Stimulated activated CD8-positive, alpha-beta memory T cell treated with anti-CD3 and anti-CD28 coated beads, Interleukin-15, amount 100 ng/mL, for 1 hour (primary cell): ENCODE results near the gene PRKG1.
"Not testable (repeated sequence)": the region's sequence is repeated elsewhere in the genome, so short reads cannot be mapped to it uniquely, and the experiment has no call there.

Source experiments
- DNase-seq: peaks from one replicate; pipeline ENCODE4 v3.0.0-alpha.2; 2020; ENCODE audit warnings: low read depth

PRKG1 gene

DNA sequence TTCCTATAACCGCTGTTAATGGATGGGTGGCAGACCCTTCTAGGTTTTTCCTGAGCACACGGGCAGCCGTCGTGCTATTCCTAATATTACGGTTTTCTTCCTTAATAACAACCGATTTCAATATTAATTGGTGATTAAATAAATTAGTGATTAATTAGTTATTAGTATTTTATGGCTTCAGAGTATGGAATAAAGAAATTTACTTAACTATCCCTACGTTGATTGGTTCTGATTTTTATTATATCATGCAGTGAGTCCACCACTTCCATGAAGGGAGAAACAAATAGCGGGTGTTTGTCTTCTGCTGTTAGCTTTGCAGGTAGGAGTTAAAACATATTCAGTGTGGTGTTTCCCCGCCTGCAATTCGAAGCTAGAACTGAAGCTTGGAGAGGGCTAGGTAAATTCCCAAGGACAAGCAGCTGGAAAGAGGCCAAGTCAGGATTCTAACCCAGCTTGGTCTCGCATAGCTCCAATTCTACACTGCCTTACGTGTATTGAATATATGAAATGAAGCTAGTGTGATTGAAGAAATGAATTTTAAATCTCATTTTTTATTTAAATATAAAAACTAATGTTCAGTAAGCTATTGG is 626.0 kb downstream of the PRKG1 start:
- no peak for DNase-seq

DNA sequence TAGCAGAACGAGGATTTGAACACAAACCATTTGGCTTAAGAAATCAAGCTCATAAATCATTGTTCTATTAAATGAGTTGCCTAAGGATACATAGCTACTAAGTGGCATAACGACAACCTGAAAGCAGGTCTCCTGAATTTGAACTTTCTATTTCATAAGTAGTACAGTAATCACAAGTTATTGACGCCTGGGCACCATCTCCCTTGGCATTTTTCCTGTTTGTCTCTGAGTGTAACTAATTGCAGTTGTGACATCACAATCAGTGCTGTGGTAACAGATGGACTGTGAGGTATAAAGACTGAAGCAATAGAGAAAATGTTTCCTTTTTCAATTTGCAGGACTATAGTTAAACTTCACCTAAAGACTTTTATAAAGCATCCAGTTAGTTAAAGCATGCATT is 631.5 kb downstream of the PRKG1 start:
- DNase-seq, result no peak

DNA sequence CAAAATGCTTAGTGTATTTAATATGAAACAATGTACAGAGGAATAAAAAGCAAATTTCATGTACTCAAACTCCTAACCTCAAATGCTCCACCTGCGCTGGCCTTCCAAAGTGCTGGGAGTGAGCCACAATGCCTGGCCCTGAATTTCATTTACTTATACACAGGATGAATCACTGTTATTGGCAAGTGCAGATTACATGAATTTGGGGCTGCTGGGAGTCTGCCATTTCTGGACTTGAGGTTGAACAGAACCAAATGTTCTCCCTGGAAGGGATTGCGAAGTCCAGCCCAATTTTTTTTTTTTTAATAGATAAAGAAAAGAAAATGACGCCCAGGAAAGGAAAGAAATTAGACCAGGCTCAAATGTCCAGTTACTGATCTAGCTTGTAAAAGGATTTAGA is 631.9 kb downstream of the PRKG1 start:
- DNase-seq, result no peak

DNA sequence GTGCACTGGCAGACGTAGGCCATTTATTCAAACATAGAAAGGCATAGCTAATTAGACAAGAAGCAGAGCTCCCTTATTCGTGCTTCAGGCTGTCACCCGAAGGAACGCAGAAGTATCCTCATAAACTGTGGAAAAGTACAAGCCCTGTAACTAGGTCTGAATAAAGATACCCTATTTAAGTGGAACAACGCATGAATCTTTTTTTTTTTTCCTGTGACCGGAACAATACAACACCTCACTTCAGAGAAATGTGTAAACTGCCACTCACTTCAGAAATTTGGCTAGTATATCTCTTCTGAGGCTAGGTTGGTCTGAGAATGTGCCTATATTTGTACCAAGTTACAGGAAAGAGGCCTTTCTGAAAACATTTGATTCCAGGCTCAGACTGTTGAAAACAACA is 633.1 kb downstream of the PRKG1 start:
- no peak for DNase-seq

DNA sequence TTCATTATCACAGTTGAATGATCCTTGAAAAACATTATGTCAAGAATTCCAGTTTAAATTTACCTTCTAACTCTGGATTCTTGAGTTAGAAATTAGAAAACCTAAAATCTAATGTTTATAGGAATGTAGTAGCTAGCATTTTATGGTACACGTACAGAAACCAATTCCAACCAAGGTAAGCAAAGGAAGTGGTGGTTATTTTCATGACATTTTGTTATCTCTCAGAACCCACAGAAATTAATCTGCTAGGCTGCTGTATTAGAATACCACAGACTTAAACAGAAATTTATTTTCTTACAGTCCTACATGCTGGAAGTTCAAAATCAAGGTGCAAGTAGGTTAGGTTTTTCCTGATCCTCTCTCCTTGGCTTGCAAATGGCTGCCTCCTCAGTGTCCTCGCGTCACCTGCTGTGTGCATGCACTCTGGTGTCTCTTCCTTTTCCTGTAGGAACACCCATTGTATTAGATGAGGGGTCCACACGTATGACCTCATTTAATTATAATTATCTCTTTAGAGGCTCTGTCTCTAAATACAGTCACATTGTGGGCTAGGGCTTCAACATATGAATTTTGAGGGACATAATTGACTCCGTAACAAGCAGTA is 633.6 kb downstream of the PRKG1 start:
- DNase-seq, result no peak

DNA sequence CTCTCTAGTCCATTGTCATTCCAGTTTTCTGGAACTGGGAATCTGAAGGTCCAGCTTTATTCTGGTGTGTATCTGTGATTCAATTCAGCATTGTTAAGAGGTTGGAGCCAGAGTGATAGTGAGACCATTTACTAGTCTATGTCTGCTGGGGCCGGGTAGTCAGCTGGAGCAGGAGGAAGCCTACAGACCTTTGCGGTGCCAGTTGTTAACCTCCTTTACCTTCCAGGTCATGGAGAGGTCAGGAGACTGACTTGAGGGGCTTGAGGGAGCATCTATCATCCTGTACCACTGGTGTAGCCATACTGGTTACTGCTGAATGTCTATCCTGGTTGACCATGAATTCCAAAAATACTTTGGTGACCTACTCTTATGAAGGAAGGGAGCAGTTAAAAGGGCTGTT is 634.3 kb downstream of the PRKG1 start:
- no peak for DNase-seq

DNA sequence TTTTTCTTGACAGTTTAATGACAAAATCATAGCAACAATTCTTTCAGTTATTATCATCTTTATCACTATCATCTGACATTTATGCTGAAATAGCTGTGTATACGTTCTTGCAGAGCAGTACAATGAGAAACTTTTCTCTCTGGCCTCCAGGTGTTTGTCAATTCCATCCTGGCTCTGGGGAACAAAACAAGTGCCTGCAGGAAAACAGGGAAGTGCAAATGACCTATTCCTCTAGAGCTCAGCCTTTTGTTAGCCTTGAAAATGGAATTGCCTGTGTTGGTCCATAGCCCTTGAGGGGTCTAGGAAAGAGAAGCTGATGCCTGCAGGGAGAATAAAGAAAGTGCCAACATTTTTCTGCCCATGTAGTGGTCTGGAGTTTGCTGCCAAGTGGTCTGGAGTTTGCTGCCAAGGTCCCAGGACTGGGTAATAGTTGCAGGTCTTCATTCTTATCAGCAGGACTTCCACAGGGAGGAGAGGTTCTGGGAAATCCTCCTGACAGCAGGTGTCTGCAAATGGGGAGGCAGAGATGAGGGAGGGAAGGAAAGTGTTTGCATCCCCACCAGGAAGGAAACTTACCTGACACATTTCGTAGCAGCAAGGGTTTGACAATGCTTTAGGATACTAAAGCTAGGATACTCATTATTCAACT is 635.2 kb downstream of the PRKG1 start:
- no peak for DNase-seq

DNA sequence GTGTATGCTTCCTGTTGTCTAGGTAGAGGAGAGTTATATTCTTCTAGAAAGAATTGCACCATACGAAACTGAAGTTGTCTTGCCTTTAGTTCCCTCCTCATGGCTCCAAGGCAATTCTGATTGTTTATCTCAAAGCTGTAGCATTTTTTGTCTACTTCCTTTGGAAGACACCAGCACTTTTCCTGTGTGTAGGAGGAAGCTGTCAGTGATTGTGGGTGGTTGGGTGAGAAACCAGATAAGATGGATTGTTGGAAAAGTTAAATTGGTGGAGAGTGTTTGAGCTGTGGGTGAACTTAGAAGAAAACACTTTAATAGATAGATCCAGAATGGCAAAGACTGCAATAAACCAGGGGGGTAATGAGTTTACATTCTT is 637.2 kb downstream of the PRKG1 start:
- no peak for DNase-seq

DNA sequence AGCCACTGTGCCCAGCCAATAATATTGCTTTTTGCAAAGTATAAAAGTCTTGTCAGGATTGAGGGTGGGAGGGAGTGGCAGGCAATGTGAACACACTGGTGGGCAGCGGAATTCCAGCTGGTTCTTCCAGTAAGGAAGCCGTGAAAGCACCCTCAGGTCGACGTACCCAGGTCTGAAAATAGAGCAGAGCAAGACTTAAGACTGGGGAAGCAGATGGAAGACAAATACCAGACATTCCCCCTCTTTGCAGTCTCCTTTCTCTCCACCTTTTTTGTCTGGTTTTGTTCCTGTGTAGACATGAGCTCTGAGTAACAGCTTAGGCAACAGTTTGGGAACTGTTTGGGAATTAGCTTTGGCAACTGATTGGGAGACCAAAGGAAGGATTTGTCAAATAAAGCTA is 642.7 kb downstream of the PRKG1 start:
- DNase-seq, result no peak

DNA sequence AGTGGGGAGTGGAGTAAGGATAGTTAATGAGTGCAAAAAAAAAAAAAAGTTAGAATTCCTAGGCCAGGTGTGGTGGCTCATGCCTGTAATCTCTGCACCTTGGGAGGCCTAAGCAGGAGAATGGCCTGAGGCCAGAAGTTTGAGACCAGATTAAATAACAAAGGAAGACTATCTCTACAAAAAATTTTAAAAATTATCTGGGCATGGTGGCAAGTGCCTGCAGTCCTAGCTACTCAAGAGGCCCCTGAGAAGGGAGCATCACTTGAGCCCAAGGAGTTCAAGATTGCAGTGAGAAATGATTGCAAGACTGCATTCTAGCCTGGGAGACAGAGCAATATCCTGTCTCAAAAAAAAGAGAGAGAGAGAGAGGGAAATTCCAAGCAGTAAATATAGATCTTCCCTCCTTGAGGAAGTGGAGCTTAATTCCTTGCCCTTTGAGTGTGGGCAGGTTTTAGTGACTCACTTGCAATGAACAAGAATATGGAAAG is 644.6 kb downstream of the PRKG1 start:
- DNase-seq, result no peak

DNA sequence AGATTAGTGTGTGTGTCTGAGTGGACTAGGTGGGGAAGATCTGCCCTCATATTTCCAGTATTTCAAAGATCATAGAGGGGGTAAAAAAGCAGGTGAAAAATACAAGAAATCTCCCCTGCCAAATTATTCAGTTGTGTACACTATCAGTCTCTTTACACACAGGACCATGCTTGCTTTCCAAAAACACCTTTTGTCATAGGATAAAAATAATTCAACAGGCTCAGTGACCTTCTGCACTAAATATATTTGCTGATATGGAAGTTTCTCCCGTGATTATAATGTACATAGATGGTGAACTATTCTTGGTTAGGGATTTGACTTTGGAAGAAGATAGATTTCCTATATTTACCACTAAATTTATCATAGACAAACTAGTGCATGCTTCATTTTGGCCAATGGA is 649.8 kb downstream of the PRKG1 start:
- no peak for DNase-seq

DNA sequence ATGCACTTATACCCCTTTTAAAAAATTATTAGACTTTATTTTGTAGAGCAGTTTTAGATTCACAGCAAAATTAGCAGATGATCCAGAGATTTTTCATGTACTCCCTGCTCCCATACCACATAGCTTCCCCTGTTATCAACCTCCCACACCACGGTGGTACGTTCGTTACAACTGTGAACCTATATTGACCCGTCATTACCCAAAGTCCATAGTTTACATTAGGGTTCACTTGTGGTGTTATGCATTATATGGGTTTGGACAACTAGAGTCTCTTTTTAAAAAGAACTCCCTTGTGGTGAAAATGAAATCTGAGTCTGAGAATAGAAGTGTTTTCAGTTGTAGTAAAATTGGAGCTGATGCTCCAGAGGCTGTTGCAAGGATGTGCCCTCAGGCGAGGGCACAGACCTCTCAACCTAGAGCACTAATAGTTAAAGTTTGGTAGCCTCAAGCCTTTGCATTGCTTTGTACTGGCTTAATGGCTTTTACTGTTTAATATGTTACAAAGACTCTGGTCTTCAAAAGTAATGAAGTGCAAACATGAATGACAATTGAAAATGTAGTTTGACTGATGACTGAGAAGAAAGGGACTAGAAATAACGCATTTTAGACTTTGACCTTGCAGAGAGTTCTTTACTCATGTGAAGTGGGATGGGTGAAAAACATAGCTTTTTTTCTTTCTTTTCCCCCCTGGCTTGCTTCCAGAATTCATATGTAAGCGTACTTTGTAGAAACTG is 655.7 kb downstream of the PRKG1 start:
- DNase-seq, result no peak

DNA sequence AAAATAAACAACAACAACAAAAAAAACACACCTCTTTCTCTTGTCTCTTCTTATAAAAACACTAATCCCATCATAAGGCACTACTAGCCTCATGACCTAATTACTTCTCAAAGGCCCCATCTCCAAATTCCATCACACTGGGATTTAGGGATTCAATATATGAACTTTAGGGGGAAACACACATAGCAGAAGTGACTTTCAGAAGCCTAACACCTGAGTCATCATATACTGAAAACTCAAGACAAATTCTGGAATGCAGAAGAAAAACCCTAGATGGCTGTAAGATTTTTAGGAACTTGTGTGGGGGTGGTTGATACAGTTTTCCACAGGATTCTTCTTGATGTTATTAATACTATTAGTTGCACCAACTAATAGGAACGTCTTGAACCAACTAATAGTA is 658.8 kb downstream of the PRKG1 start:
- DNase-seq, result no peak

DNA sequence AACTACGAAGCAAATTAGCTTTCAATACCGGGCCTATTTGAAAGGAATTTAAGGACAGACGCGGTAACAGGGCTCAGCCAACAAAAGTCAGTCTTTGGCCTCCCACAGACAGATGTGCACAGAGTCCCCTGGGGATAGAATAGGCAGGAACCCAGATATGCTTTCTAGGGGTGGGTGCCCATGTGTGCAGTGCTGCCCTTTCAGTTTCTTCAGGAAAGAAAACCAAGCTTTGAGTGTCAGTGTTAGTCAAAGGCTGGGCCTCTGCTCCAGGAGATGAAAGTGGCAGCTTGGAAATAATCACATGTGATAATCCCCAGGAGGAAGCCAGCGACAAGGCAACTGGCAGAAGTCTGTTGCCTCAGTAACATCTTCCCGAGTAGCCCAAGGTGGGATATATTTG is 668.9 kb downstream of the PRKG1 start:
- DNase-seq, result no peak

DNA sequence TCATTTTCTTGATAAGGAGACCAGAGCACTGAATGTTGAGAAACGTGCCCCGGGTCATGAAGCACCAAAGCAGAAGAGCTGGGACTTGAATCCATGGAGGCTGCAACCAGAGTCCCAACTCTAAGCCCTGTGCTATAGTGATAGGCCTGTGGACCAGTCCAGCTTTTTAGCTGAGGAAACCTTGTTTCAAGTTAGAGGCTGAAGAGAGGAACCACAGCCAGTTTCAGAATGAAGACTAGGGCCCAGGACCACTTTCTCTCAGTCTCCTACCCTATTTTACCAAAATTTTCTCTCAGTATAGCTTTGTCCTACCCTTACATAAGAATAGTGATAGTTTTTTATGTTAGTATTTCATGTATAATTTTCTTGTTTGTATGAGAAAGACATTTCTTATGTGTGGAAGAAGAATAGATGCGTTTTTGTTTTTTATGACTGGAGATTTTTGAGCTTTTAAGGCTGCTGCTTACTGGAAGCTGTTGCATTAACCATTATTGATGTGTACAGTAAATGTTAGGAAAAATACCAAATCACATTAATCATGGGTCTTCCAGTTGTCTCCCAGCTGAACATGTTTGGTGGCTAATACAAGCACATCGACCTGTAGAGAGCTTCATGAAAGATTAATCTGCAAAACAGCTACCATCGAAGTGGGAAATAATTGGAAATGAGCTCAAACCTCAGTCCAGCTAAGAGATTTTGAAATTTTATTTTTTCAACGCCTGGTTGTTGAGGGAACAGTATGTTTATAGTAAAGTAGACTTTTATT is 670.1 kb downstream of the PRKG1 start:
- no peak for DNase-seq

DNA sequence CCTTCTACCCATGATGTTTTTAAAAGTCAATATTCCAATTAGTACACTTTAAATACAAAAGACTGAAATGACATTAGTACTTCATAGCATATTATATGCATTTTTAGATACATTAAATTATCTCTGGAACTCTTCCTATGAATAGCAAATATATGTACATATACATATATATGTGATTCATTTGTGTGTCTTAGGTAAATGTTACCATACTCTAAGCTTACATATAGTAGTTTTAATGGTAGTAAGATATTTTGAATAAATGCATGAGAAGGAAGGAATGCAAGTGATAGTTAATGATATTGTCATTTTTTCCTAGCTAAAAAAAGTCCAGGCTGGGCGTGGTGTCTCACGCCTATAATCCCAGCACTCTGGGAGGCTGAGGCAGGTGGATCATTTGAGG is 671.1 kb downstream of the PRKG1 start:
- no peak for DNase-seq

DNA sequence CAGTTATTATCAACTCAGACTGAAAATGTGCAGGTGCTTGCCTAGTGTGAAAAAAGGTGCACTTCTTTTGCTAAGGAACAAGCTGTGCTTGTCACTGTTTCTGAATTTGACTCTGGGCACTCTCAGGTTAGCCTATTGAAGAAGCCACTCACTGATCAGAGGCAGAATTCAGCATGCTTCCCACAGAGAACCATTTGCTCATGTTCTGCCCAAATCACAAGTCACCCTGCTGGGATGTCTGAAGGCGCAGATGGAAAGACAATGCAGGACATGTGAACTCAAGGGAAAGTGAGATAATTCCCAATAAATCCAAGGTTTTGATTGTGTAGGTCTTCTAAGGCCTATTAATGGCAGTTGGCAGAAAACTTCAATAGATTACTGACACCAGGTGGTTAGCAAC is 672.9 kb downstream of the PRKG1 start:
- DNase-seq, result no peak

DNA sequence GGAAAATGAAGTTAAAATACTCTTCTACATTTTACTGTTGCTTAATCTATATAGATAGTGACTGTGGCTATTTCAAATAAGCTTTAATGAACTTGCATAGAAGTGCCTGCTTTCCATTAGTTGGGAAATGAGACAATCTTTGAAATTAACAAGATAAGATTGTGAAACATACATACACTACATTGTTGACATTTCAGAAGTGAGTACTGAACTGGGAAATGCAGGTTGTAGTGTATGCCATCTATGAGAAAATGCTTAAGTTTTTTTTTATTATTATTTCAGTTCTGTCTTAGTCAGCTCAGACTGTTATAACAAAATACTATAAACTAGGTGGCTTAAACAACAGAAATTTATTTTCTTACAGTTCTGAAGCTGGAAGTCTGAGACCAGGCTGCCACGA is 674.7 kb downstream of the PRKG1 start:
- DNase-seq, result no peak

DNA sequence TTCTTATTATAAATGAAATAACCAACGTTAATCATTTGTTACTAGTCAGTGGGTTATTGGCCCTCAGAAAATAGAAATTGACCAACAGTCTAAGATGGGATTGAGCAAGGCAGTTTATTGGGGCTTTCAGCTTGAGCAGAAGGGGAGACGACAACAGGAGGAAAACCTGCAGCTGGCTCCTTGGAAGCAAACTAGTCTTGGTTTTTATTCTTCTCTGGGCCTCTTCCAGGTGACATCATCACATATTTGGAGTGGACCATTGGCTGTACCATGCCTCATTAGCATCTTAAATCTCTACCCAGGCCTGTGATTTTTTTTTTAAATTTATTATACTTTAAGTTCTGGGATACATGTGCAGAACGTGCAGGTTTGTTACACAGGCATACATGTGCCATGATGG is 684.1 kb downstream of the PRKG1 start:
- no peak for DNase-seq

DNA sequence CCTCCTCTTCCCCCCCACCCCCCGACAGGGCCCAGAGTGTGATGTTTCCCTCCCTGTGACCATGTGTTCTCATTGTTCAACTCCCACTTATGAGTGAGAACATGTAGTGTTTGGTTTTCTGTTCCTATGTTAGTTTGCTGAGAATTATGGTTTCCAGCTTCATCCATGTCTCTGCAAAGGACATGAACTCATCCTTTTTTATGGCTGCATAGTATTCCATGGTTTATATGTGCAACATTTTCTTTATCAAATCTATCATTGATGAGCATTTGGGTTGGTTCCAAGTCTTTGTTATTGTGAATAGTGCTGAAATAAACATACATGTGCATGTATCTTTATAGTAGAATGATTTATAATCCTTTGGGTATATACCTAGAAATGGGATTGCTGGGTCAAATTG is 684.6 kb downstream of the PRKG1 start:
- not testable (repeated sequence) for DNase-seq

DNA sequence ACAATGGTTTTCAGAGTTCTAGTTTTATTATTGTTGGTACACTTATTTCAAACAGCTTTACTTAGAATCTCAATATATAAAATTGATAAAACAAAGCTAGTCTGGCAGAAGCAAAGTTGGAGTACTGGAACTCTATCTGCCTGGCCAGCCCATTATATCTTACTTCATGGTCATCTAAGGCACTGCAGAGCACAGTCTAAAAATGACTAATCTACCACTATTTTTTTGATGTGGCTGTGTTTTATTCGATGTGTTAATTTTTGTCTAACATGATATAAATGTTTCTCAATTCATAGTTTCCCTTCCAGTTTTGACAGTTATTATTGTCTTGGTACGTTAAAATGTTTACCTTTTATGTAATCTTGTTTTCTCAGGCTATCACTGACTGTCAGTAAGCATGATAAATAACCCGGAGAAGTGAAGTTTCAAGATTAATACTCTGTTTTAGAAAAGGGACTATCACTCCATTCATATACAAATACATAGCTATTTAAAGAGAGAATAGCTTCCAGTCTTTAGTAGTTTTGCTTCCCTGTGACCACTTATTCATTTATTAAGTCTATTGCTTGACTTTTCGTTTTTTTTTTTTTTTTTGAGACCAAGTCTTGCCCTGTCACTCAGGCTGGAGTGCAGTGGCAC is 685.7 kb downstream of the PRKG1 start:
- DNase-seq, result no peak
